GM19468 (cell line): ENCODE results near the gene LTB4R.

ENCODE experiments used
- ATAC-seq: cut with Tn5 transposase; IDR thresholded peaks from one replicate; pipeline ENCODE4 v1.9.1; 2021; ENCODE audit warnings: mild to moderate bottlenecking, moderate library complexity, moderate number of reproducible peaks; ENCODE audit not compliant: unreplicated experiment; ENCODE audit errors: extremely low read depth

LTB4R gene

GRCh38 chr14:24298892-24299254 is 12.4 kb upstream of the LTB4R start:
- ATAC-seq, result no peak

- peak; percentile 30 for ATAC-seq
Measured at GRCh38 chr14:24299255-24300191, 11.8 kb upstream of the LTB4R start, which contains the start of the genes DHRS1 and NOP9. DHRS1 (minus strand) TSS chr14:24299780; CDS start chr14:24299106, 674 bp downstream. NOP9 (plus strand) TSS chr14:24299850; CDS start chr14:24299955, 105 bp downstream.

GRCh38 chr14:24300326-24300980 is 10.8 kb upstream of the LTB4R start:
- no peak for ATAC-seq

- ATAC-seq, result no peak
Measured at GRCh38 chr14:24304019-24304387, 7.3 kb upstream of the LTB4R start.

GRCh38 chr14:24307156-24307574 is 4.1 kb upstream of the LTB4R start:
- no peak for ATAC-seq

- no peak for ATAC-seq
Measured at GRCh38 chr14:24307575-24308341, 3.5 kb upstream of the LTB4R start, which contains the start of gene CIDEB. CIDEB (minus strand) TSS chr14:24307977; CDS start chr14:24307858, 119 bp downstream.

- no peak for ATAC-seq
Measured at GRCh38 chr14:24308342-24309124, 2.8 kb upstream of the LTB4R start.

- no peak for ATAC-seq
Measured at GRCh38 chr14:24309538-24310264, 1.6 kb upstream of the LTB4R start, which contains the start of gene LTB4R2. LTB4R2 (plus strand) TSS chr14:24310140; CDS start chr14:24310665, 525 bp downstream.

GRCh38 chr14:24310265-24310645 is 1.0 kb upstream of the LTB4R start:
- no peak for ATAC-seq

- no peak for ATAC-seq
Measured at GRCh38 chr14:24311837-24312615, 724 bp downstream of the LTB4R start.

GRCh38 chr14:24312736-24313507 is 1.6 kb downstream of the LTB4R start:
- no peak for ATAC-seq

- no peak for ATAC-seq
Measured at GRCh38 chr14:24313913-24314312, 2.6 kb downstream of the LTB4R start.

GRCh38 chr14:24314377-24315193 is 3.3 kb downstream of the LTB4R start:
- no peak for ATAC-seq

- no peak for ATAC-seq
Measured at GRCh38 chr14:24315243-24315806, 4.0 kb downstream of the LTB4R start.

GRCh38 chr14:24315807-24316596 is 4.7 kb downstream of the LTB4R start:
- ATAC-seq, result no peak

GRCh38 chr14:24316597-24316950 is 5.3 kb downstream of the LTB4R start:
- no peak for ATAC-seq
